Endodermal cell (in vitro differentiated cells): ENCODE measurements around the gene TTLL12. TPM values are rescaled to one million over a fixed set of nuclear protein-coding genes. Genes with fewer than 3 reads are reported as not detected.

ENCODE experiments used
- DNase-seq: peaks from one replicate; pipeline ENCODE4 v3.0.0-alpha.2; 2017
- H3K27ac ChIP-seq: 2 replicates; pipeline ENCODE4 v1.5.1; 2013; ENCODE audit warnings: mild to moderate bottlenecking, low read depth, low read length, moderate library complexity
- H3K27me3 ChIP-seq: 2 replicates; pipeline ENCODE4 v1.6.1; 2013; ENCODE audit warnings: mild to moderate bottlenecking, low read length, moderate library complexity; ENCODE audit not compliant: insufficient read depth, control insufficient read depth, poor library complexity, severe bottlenecking
- H3K36me3 ChIP-seq: 2 replicates; pipeline ENCODE4 v1.7.0; 2013; ENCODE audit warnings: mild to moderate bottlenecking, low read length, moderate library complexity; ENCODE audit not compliant: control insufficient read depth, insufficient read depth
- H3K4me1 ChIP-seq: one replicate; pipeline ENCODE4 v1.7.0; 2013; ENCODE audit warnings: low read length; ENCODE audit not compliant: control insufficient read depth, insufficient read depth
- H3K4me3 ChIP-seq: 2 replicates; pipeline ENCODE4 v1.5.1; 2013; ENCODE audit warnings: mild to moderate bottlenecking, low read length, moderate library complexity
- H3K9ac ChIP-seq: 2 replicates; pipeline ENCODE4 v1.6.1; 2013; ENCODE audit warnings: mild to moderate bottlenecking, low read length, moderate library complexity; ENCODE audit not compliant: poor library complexity, severe bottlenecking; ENCODE audit errors: extremely low read depth
- H3K9me3 ChIP-seq: 2 replicates; pipeline ENCODE4 v1.6.1; 2013; ENCODE audit warnings: mild to moderate bottlenecking, low read length, moderate library complexity; ENCODE audit not compliant: control insufficient read depth
- H3K27ac Mint-ChIP-seq: 2 replicates; pipeline ENCODE4 v1.8.0; 2020; ENCODE audit warnings: mixed read lengths
- H3K27me3 Mint-ChIP-seq: 2 replicates; pipeline ENCODE4 v1.8.0; 2021; ENCODE audit warnings: mild to moderate bottlenecking, mixed read lengths; ENCODE audit not compliant: insufficient read depth
- H3K36me3 Mint-ChIP-seq: 2 replicates; pipeline ENCODE4 v1.8.0; 2020; ENCODE audit warnings: low read depth, mixed read lengths
- H3K4me1 Mint-ChIP-seq: 2 replicates; pipeline ENCODE4 v1.8.0; 2020; ENCODE audit warnings: mixed read lengths
- H3K4me3 Mint-ChIP-seq: 2 replicates; pipeline ENCODE4 v1.8.0; 2020; ENCODE audit warnings: mild to moderate bottlenecking, moderate library complexity, mixed read lengths
- H3K9me3 Mint-ChIP-seq: 2 replicates; pipeline ENCODE4 v1.8.0; 2020; ENCODE audit warnings: mild to moderate bottlenecking, mixed read lengths
- CTCF ChIP-seq: fragments of 200-600 bp; sonication (generic); conservative IDR thresholded peaks from 2 replicates; pipeline ENCODE4 v1.5.0; 2021; ENCODE audit warnings: antibody characterized with exemption, mild to moderate bottlenecking
- WGBS, 2 experiments: methylation state at CpG; one replicate each; pipeline versions ENCODE4 v1.1.5 to v1.1.7; 2013; ENCODE audit warnings: missing lambda C conversion rate in 2 of 2, mixed read lengths in 1 of 2; ENCODE audit not compliant: insufficient coverage in 1 of 2, insufficient read length in 1 of 2; 5-methylcytosine and 5-hydroxymethylcytosine counted together
- total RNA-seq, 2 donors: library from RNA; stranded (reverse); fragmentation: NEBNext Ultra II Directional in 1 of 2; extraction: Animal tissue kit (Norgen Biotek cat#: 25700) in 1 of 2; gene quantifications; 2 replicates in 1 of 2; 3 replicates in 1 of 2; pipeline ENCODE4 v1.2.1, GENCODE V29; 2021

The TTLL12 gene
- total RNA-seq, 2 donors from 2014 or later = 49.8 to 71.0 TPM

- no peaks in the 10 kb centered on the region for H3K9me3 Mint-ChIP-seq
- Histone ChIP-seq H3K27ac (no peak overlapping the region), H3K36me3 (peaks cover 18% of the 10 kb centered on the region), H3K4me3 (no peak overlapping the region), H3K4me1 (peaks cover 6% of the 10 kb centered on the region), H3K9ac (no peak overlapping the region), H3K9me3 (no peaks in the 10 kb centered on the region), H3K27me3 (no peaks in the 10 kb centered on the region)
- peaks cover 12% of the 10 kb centered on the region for H3K4me1 Mint-ChIP-seq
- TF ChIP-seq CTCF = no peak
- no peaks in the 10 kb centered on the region for H3K27me3 Mint-ChIP-seq
- no peak overlapping the region for H3K4me3 Mint-ChIP-seq
- DNase-seq = no peak
- H3K27ac Mint-ChIP-seq = no peak overlapping the region
- WGBS, 2 experiments = 96 to 97% methylated on average over 13 to 17 of the region's 17 CpGs
- H3K36me3 Mint-ChIP-seq = peaks cover 36% of the 10 kb centered on the region
These were observed 4.2 kb downstream of the TTLL12 start for GRCh38 chr22:43182726-43183125.

GRCh38 chr22:43182118-43182517, 4.8 kb downstream of the TTLL12 start:
- H3K27ac ChIP-seq = no peak overlapping the region
- H3K36me3 ChIP-seq = peaks cover 18% of the 10 kb centered on the region
- no peaks in the 10 kb centered on the region for H3K27me3 ChIP-seq
- no peak for TF ChIP-seq CTCF
- peaks cover 41% of the 10 kb centered on the region for H3K36me3 Mint-ChIP-seq
- 94% methylated on average over 4 to 10 of the region's 10 CpGs for WGBS, 2 experiments
- no peak overlapping the region for H3K27ac Mint-ChIP-seq
- peaks cover 6% of the 10 kb centered on the region for H3K4me1 ChIP-seq
- no peaks in the 10 kb centered on the region for H3K9me3 Mint-ChIP-seq
- no peaks in the 10 kb centered on the region for H3K27me3 Mint-ChIP-seq
- no peaks in the 10 kb centered on the region for H3K9me3 ChIP-seq
- no peak overlapping the region for H3K4me3 ChIP-seq
- no peak for DNase-seq
- no peak overlapping the region for H3K4me3 Mint-ChIP-seq
- H3K9ac ChIP-seq = no peak overlapping the region
- H3K4me1 Mint-ChIP-seq = peaks cover 12% of the 10 kb centered on the region

- WGBS, 2 experiments = 93% methylated on average over 8 to 13 of the region's 13 CpGs
- Histone ChIP-seq H3K27ac (no peak overlapping the region), H3K36me3 (peaks cover 22% of the 10 kb centered on the region), H3K9me3 (no peaks in the 10 kb centered on the region), H3K4me3 (no peak overlapping the region), H3K4me1 (peaks cover 6% of the 10 kb centered on the region), H3K9ac (no peak overlapping the region), H3K27me3 (no peaks in the 10 kb centered on the region)
- Mint-ChIP-seq H3K4me1 (peaks cover 12% of the 10 kb centered on the region), H3K27ac (peak overlapping the region; percentile 78), H3K36me3 (peaks cover 41% of the 10 kb centered on the region), H3K4me3 (no peak overlapping the region), H3K27me3 (no peaks in the 10 kb centered on the region), H3K9me3 (no peaks in the 10 kb centered on the region)
- DNase-seq = no peak
- no peak for TF ChIP-seq CTCF
These were observed 5.4 kb downstream of the TTLL12 start for GRCh38 chr22:43181321-43182076.
